ENCODE data around the gene MAP3K5.

The MAP3K5 gene

DNA sequence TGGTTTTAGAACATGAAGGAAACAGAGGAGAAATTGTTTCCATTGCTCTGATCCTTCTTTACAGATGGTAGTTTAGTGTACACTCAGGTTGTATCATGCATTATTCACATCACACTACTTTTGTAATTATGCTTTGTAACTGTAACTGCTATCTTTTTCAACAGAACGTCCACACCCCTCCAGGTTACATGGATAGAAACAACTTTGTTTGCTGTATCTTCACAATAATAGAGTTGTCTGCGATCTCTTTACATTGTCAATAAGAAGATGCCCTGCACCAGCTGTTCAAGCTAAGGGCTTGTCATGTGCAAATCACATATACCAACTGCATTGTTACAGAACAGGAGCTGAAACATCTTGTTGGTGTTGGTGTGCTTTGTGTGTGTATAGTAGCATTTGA, 174.2 kb downstream of the MAP3K5 start:
- no peak overlapping the region for H2AFZ ChIP-seq (ENCODE audit: low read depth, low read length, severe bottlenecking)
- no peaks in the 10 kb centered on the region for H3K9me3 ChIP-seq (ENCODE audit: insufficient read depth, low read length)
- H3K27me3 ChIP-seq (ENCODE audit: low read length): no peaks in the 10 kb centered on the region
- no peaks in the 10 kb centered on the region for H3K79me2 ChIP-seq (ENCODE audit: insufficient read depth, low read length)
- no peak overlapping the region for H3K4me2 ChIP-seq (ENCODE audit: low read depth, low read length, poor library complexity, severe bottlenecking)
- no peaks in the 10 kb centered on the region for H4K20me1 ChIP-seq (ENCODE audit: low read depth, low read length)
- H3K36me3 ChIP-seq (ENCODE audit: low read length): no peaks in the 10 kb centered on the region
- H3K9ac ChIP-seq (ENCODE audit: low read length): no peak overlapping the region
- H3K27ac ChIP-seq (ENCODE audit: low read depth, low read length): no peak overlapping the region
- TF ChIP-seq EZH2phosphoT487 (conservative IDR thresholded peaks at IDR 0.05; ENCODE audit: low read length): no peak
- TF ChIP-seq, protein P1, sequence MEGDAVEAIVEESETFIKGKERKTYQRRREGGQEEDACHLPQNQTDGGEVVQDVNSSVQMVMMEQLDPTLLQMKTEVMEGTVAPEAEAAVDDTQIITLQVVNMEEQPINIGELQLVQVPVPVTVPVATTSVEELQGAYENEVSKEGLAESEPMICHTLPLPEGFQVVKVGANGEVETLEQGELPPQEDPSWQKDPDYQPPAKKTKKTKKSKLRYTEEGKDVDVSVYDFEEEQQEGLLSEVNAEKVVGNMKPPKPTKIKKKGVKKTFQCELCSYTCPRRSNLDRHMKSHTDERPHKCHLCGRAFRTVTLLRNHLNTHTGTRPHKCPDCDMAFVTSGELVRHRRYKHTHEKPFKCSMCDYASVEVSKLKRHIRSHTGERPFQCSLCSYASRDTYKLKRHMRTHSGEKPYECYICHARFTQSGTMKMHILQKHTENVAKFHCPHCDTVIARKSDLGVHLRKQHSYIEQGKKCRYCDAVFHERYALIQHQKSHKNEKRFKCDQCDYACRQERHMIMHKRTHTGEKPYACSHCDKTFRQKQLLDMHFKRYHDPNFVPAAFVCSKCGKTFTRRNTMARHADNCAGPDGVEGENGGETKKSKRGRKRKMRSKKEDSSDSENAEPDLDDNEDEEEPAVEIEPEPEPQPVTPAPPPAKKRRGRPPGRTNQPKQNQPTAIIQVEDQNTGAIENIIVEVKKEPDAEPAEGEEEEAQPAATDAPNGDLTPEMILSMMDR (IDR thresholded peaks at IDR 0.05; ENCODE audit: insufficient read depth, low read length, poor library complexity, severe bottlenecking): no peak
- H3F3A ChIP-seq (ENCODE audit: insufficient read depth): no peaks in the 10 kb centered on the region
- H3K4me3 ChIP-seq (ENCODE audit: insufficient read depth, low read length, poor library complexity, severe bottlenecking): no peak overlapping the region
- no peaks in the 10 kb centered on the region for H3K9me2 ChIP-seq (replicated peaks; ENCODE audit: insufficient read depth, low read length)

DNA sequence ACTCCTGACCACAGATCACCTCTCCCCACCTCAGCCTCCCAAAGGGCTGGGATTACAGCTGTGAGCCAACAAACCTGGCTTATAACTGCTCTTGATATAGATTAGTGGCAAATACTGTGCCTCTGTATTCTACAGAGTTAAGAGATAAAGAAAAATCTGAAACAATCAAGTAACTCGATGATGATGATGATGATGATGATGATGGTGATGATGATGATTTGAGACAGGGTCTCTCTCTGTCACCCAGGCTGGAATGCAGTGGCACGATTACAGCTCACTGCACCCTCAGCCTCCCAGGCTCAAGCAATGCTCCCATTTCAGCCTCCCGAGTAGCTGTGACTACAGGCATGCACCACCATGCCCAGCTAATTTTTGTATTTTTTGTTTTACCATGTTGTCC, 175.8 kb downstream of the MAP3K5 start:
- no peak overlapping the region for H3K4me2 ChIP-seq (ENCODE audit: low read depth, low read length, poor library complexity, severe bottlenecking)
- no peaks in the 10 kb centered on the region for H3K79me2 ChIP-seq (ENCODE audit: insufficient read depth, low read length)
- no peaks in the 10 kb centered on the region for H3F3A ChIP-seq (ENCODE audit: insufficient read depth)
- H3K36me3 ChIP-seq (ENCODE audit: low read length): no peaks in the 10 kb centered on the region
- H3K27me3 ChIP-seq (ENCODE audit: low read length): no peaks in the 10 kb centered on the region
- no peak overlapping the region for H3K4me3 ChIP-seq (ENCODE audit: insufficient read depth, low read length, poor library complexity, severe bottlenecking)
- H2AFZ ChIP-seq (ENCODE audit: low read depth, low read length, severe bottlenecking): no peak overlapping the region
- TF ChIP-seq, protein P1 (IDR thresholded peaks at IDR 0.05; ENCODE audit: insufficient read depth, low read length, poor library complexity, severe bottlenecking): no peak
- no peak for TF ChIP-seq EZH2phosphoT487 (conservative IDR thresholded peaks at IDR 0.05; ENCODE audit: low read length)
- no peak overlapping the region for H3K9ac ChIP-seq (ENCODE audit: low read length)
- no peaks in the 10 kb centered on the region for H3K9me3 ChIP-seq (ENCODE audit: insufficient read depth, low read length)
- H3K27ac ChIP-seq (ENCODE audit: low read depth, low read length): no peak overlapping the region
- H4K20me1 ChIP-seq (ENCODE audit: low read depth, low read length): no peaks in the 10 kb centered on the region
- no peaks in the 10 kb centered on the region for H3K9me2 ChIP-seq (replicated peaks; ENCODE audit: insufficient read depth, low read length)

DNA sequence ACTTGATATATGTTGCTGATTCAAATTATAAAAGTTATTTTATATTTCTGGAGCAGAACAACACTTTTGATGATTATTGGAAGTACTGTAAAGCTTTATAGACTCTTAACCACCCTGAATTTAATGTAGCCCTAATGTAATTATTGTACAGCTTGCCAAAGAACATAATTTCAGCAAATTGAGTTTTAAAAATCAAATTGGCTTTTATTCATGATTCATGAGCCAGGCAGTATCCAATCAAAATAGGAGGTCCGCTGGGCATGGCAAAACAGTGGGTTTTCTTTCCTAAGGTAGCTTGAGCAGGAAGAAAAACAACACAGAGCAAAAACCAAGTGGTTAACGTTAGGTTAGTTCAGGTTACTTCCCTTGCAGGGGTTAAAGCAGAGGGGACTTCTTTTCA, 177.3 kb downstream of the MAP3K5 start:
- Histone ChIP-seq H3K4me3 (ENCODE audit: insufficient read depth, low read length, poor library complexity, severe bottlenecking) (no peak overlapping the region), H3F3A (ENCODE audit: insufficient read depth) (no peaks in the 10 kb centered on the region), H3K36me3 (ENCODE audit: low read length) (no peaks in the 10 kb centered on the region), H3K9me2 (replicated peaks; ENCODE audit: insufficient read depth, low read length) (no peaks in the 10 kb centered on the region), H3K9ac (ENCODE audit: low read length) (no peak overlapping the region), H3K27me3 (ENCODE audit: low read length) (no peaks in the 10 kb centered on the region), H3K79me2 (ENCODE audit: insufficient read depth, low read length) (no peaks in the 10 kb centered on the region), H2AFZ (ENCODE audit: low read depth, low read length, severe bottlenecking) (no peak overlapping the region), H3K9me3 (ENCODE audit: insufficient read depth, low read length) (no peaks in the 10 kb centered on the region), H3K27ac (ENCODE audit: low read depth, low read length) (no peak overlapping the region), H4K20me1 (ENCODE audit: low read depth, low read length) (no peaks in the 10 kb centered on the region), H3K4me2 (ENCODE audit: low read depth, low read length, poor library complexity, severe bottlenecking) (no peak overlapping the region)
- TF ChIP-seq EZH2phosphoT487 (conservative IDR thresholded peaks at IDR 0.05; ENCODE audit: low read length): no peak
- TF ChIP-seq, protein P1 (IDR thresholded peaks at IDR 0.05; ENCODE audit: insufficient read depth, low read length, poor library complexity, severe bottlenecking): no peak
